PC-9 (cell line): ENCODE data around the gene OR13J1. TPM values are rescaled to one million over a fixed set of nuclear protein-coding genes. Genes with fewer than 3 reads are reported as not detected.

Experiments used
- BruUV-seq: library from RNA; stranded (reverse); fragments of 400-500 nt; replicated peaks from 2 replicates; lab custom pipeline; 2021; lab: Mats Ljungman, UMichigan
- CTCF ChIA-PET: fragments of 300-600 bp; sonication (Branson Sonifier 250); formaldehyde crosslinking; loops from one replicate; lab custom pipeline; 2022; ENCODE audit warnings: antibody characterized with exemption; lab: Charles Lee
- POLR2A ChIA-PET: fragments of 300-600 bp; sonication (Branson Sonifier 250); formaldehyde crosslinking; loops from one replicate; lab custom pipeline; 2022; ENCODE audit warnings: antibody characterized with exemption; ENCODE audit not compliant: unreplicated experiment; lab: Charles Lee
- DNase-seq, 2 experiments: peaks; one replicate each; pipeline versions ENCODE4 v3.0.0 to v3.0.0-alpha.2; 2015 to 2022; ENCODE audit warnings: mixed read lengths in 1 of 2
- H2AFZ ChIP-seq: fragments of 200-600 bp; sonication (generic); 2 replicates; pipeline ENCODE4 v1.8.1; 2017; ENCODE audit warnings: antibody characterized with exemption
- H3F3A ChIP-seq: fragments of 200-600 bp; sonication (generic); 2 replicates; pipeline ENCODE4 v1.8.1; 2017; ENCODE audit warnings: antibody characterized with exemption, mild to moderate bottlenecking, low read depth; ENCODE audit not compliant: insufficient read depth
- H3K27ac ChIP-seq: fragments of 200-600 bp; sonication (generic); 2 replicates; pipeline ENCODE4 v1.6.1; 2016; ENCODE audit warnings: mixed run types
- H3K27me3 ChIP-seq: fragments of 200-600 bp; sonication (generic); 2 replicates; pipeline ENCODE4 v1.6.1; 2016; ENCODE audit warnings: low read depth, mixed run types; ENCODE audit not compliant: insufficient read depth
- H3K36me3 ChIP-seq: fragments of 200-600 bp; sonication (generic); 2 replicates; pipeline ENCODE4 v1.6.1; 2016; ENCODE audit warnings: low read depth, mixed run types
- H3K4me1 ChIP-seq: fragments of 200-600 bp; sonication (generic); replicated peaks from 2 replicates; pipeline ENCODE4 v1.6.1; 2016; ENCODE audit warnings: mixed run types; ENCODE audit not compliant: insufficient read depth
- H3K4me2 ChIP-seq: fragments of 200-600 bp; sonication (generic); 2 replicates; pipeline ENCODE4 v1.6.1; 2017; ENCODE audit warnings: mixed run types
- H3K4me3 ChIP-seq: fragments of 200-600 bp; sonication (generic); 2 replicates; pipeline ENCODE4 v1.6.1; 2016; ENCODE audit warnings: mixed run types
- H3K79me2 ChIP-seq: fragments of 200-600 bp; sonication (generic); 2 replicates; pipeline ENCODE4 v1.6.1; 2017; ENCODE audit warnings: low read depth, mixed run types
- H3K9me2 ChIP-seq: fragments of 200-600 bp; sonication (generic); 2 replicates; pipeline ENCODE4 v1.8.1; 2017; ENCODE audit warnings: mild to moderate bottlenecking; ENCODE audit not compliant: insufficient read depth
- H3K9me3 ChIP-seq: fragments of 200-600 bp; sonication (generic); 2 replicates; pipeline ENCODE4 v1.8.1; 2016; ENCODE audit warnings: low read depth; ENCODE audit not compliant: insufficient read depth
- H4K20me1 ChIP-seq: fragments of 200-600 bp; sonication (generic); 2 replicates; pipeline ENCODE4 v1.8.1; 2017; ENCODE audit not compliant: insufficient read depth
- EZH2 ChIP-seq: fragments of 200-600 bp; sonication (generic); IDR thresholded peaks from 2 replicates; pipeline ENCODE4 v1.8.0; 2017; ENCODE audit warnings: antibody characterized with exemption, low read depth
- intact Hi-C: fragments of 100-400 bp; cut with micrococcal nuclease; formaldehyde crosslinking; loops from one replicate; pipeline ENCODE4 v1.10.0; 2022; ENCODE audit not compliant: unreplicated experiment
- total RNA-seq: library from RNA; stranded (reverse); gene quantifications from 2 replicates; pipeline ENCODE4 v1.2.3, GENCODE V29; 2021
- TF ChIP-seq, protein P1 (sequence below): fragments of 200-600 bp; sonication (generic); conservative IDR thresholded peaks from 2 replicates; pipeline ENCODE4 v1.6.1; 2017; ENCODE audit warnings: mixed run types, antibody characterized with exemption, mild to moderate bottlenecking, moderate library complexity

Gene OR13J1
- total RNA-seq, 1 experiment from 2014 or later = not detected

DNA sequence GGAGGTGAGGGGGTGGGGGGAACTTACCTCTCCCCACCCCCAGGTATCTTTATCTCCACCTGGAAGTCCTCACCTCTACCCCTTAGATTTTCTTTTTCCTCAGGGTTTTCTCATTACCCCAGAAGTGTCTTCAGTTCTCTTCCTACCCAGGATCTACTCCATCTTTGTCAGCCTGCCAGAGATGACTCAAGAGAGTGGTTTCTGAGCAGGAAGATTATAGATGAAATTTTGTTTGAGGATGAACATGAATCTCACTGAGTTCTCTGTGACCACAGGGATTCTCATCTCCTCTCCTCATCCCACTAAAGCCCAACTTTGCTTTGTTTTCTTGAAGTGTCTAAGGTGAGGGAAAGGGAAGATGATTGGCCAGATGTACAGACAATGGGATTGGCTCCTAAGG lies 50.1 kb downstream of the OR13J1 start:
- no peaks in the 10 kb centered on the region for H3K4me1 ChIP-seq
- BruUV-seq = no TSS peak
- no peak overlapping the region for H2AFZ ChIP-seq
- H3K27ac ChIP-seq = no peak overlapping the region
- DNase-seq = no peak
- no peaks in the 10 kb centered on the region for H3K36me3 ChIP-seq
- no peaks in the 10 kb centered on the region for H3K9me2 ChIP-seq
- H3F3A ChIP-seq = 0 out of 2 replicates have a peak, but pooled peaks cover 3% of the 10 kb centered on the region
- H3K27me3 ChIP-seq = no peaks in the 10 kb centered on the region
- no peak overlapping the region for H3K4me2 ChIP-seq
- POLR2A ChIA-PET = no interaction called here
- no peak overlapping the region for H3K4me3 ChIP-seq
- H4K20me1 ChIP-seq = no peaks in the 10 kb centered on the region
- H3K9me3 ChIP-seq = no peaks in the 10 kb centered on the region
- intact Hi-C loops = no loop called here
- H3K79me2 ChIP-seq = no peaks in the 10 kb centered on the region
- CTCF ChIA-PET = no interaction called here
- TF ChIP-seq, protein P1, sequence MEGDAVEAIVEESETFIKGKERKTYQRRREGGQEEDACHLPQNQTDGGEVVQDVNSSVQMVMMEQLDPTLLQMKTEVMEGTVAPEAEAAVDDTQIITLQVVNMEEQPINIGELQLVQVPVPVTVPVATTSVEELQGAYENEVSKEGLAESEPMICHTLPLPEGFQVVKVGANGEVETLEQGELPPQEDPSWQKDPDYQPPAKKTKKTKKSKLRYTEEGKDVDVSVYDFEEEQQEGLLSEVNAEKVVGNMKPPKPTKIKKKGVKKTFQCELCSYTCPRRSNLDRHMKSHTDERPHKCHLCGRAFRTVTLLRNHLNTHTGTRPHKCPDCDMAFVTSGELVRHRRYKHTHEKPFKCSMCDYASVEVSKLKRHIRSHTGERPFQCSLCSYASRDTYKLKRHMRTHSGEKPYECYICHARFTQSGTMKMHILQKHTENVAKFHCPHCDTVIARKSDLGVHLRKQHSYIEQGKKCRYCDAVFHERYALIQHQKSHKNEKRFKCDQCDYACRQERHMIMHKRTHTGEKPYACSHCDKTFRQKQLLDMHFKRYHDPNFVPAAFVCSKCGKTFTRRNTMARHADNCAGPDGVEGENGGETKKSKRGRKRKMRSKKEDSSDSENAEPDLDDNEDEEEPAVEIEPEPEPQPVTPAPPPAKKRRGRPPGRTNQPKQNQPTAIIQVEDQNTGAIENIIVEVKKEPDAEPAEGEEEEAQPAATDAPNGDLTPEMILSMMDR = no peak
- no peak for TF ChIP-seq EZH2

Other genes with a start within 250 kb of the OR13J1 start
- not detected in 2 replicates for gene SIT1, start 219.5 kb downstream of the OR13J1 start, total RNA-seq
- 13,432 and 13,506 TPM in 2 replicates for gene RMRP, start 212.4 kb downstream of the OR13J1 start, total RNA-seq
- gene CCDC107, start 212.1 kb downstream of the OR13J1 start, total RNA-seq = 6.9 and 10.5 TPM in 2 replicates
- 13.5 and 15.6 TPM in 2 replicates for gene ARHGEF39, start 205.2 kb downstream of the OR13J1 start, total RNA-seq
- gene CA9, start 196.5 kb downstream of the OR13J1 start, total RNA-seq = 2.5 and 6.6 TPM in 2 replicates
- gene TPM2, start 180.5 kb downstream of the OR13J1 start, total RNA-seq = 30.5 and 60.0 TPM in 2 replicates
- 101 and 114 TPM in 2 replicates for gene TLN1, start 138.2 kb downstream of the OR13J1 start, total RNA-seq
- gene CREB3, start 137.7 kb downstream of the OR13J1 start, total RNA-seq = 22.4 and 23.6 TPM in 2 replicates
- gene GBA2, start 121.2 kb downstream of the OR13J1 start, total RNA-seq = 25.0 and 29.6 TPM in 2 replicates
- gene RGP1, start 121.1 kb downstream of the OR13J1 start, total RNA-seq = 21.8 and 25.1 TPM in 2 replicates
- gene MSMP, start 116.1 kb downstream of the OR13J1 start, total RNA-seq = not detected in 2 replicates
- 11.3 and 12.2 TPM in 2 replicates for gene NPR2, start 78.8 kb downstream of the OR13J1 start, total RNA-seq
- gene SPAG8, start 58.1 kb downstream of the OR13J1 start, total RNA-seq = 0.48 and 1.0 TPM in 2 replicates
- gene HINT2, start 55.4 kb downstream of the OR13J1 start, total RNA-seq = 53.1 and 73.9 TPM in 2 replicates
- not detected in 2 replicates for gene FAM221B, start 41.7 kb downstream of the OR13J1 start, total RNA-seq
- gene TMEM8B, start 41.2 kb downstream of the OR13J1 start, total RNA-seq = 6.3 and 6.4 TPM in 2 replicates
- gene HRCT1, start 35.8 kb upstream of the OR13J1 start, total RNA-seq = 2.0 and 3.6 TPM in 2 replicates
- gene SPAAR, start 39.1 kb upstream of the OR13J1 start, total RNA-seq = 0.72 and 0.73 TPM in 2 replicates
- gene OR2S2, start 87.8 kb upstream of the OR13J1 start, total RNA-seq = not detected in 2 replicates
- gene RECK, start 166.5 kb upstream of the OR13J1 start, total RNA-seq = 2.1 and 2.5 TPM in 2 replicates